Measurements from ENCODE around the gene ATAD2B.

DNA sequence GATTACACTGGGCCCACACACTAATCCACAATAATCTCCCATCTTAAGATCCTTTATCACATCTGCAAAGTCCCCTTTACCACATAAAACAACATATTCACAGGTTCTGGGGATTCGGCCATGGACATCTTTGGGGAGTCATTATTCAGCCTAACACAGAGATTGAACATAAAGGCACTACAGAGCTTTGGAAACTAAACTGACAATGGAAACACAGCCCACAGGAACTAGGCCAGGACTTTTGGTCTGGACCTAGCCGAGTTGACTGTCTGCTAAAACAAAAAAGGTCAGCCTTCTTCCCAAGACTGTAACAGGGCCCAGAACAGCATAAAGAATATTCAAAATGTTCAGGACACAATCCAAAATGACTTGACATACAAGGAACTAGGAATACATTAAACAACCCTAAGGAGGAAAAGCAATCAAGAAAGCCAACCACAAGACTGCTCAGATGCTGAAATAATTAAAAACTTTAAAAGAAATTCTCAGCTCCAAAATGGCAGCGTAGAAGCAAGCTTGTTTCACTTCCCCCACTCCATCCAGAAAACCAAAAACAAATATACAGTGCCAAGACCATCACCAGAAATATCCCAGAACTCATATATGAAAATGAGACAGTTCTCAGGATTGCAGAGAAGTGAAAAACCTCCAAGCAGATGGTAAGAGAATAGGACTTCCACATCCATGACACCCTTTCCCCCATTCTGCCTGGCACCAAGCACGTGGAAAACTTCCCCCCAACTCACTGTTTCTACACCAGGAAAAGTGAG is 207.8 kb downstream of the ATAD2B start:
- TF ChIP-seq, protein P1, sequence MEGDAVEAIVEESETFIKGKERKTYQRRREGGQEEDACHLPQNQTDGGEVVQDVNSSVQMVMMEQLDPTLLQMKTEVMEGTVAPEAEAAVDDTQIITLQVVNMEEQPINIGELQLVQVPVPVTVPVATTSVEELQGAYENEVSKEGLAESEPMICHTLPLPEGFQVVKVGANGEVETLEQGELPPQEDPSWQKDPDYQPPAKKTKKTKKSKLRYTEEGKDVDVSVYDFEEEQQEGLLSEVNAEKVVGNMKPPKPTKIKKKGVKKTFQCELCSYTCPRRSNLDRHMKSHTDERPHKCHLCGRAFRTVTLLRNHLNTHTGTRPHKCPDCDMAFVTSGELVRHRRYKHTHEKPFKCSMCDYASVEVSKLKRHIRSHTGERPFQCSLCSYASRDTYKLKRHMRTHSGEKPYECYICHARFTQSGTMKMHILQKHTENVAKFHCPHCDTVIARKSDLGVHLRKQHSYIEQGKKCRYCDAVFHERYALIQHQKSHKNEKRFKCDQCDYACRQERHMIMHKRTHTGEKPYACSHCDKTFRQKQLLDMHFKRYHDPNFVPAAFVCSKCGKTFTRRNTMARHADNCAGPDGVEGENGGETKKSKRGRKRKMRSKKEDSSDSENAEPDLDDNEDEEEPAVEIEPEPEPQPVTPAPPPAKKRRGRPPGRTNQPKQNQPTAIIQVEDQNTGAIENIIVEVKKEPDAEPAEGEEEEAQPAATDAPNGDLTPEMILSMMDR (conservative IDR thresholded peaks at IDR 0.05; ENCODE audit: low read length), result no peak
- no peak for TF ChIP-seq EZH2phosphoT487 (IDR thresholded peaks at IDR 0.05; ENCODE audit: borderline replicate concordance, low read depth, low read length)

Data from OCI-LY7 (cell line).